Measurements from ENCODE around the gene BRWD1. TPM values are rescaled to one million over a fixed set of nuclear protein-coding genes. Genes with fewer than 3 reads are reported as not detected.
A peak's percentile ranks its signal among the peaks of the same experiment; 100 is the strongest.

Gene BRWD1
- total and polyA plus RNA-seq, 2 of the 13 experiments (the other 11 are each of a cell fraction or from before 2014, with no cell fraction given), result 13.9 to 28.0 TPM

GRCh38 chr21:39313571-39314142 is at the start of gene BRWD1 (continued):
- TF ChIP-seq ZNF136 (CRISPR knock-in tag; IDR thresholded peaks at IDR 0.05; ENCODE audit: low read depth), result no peak
- TF ChIP-seq ZBTB10 (CRISPR knock-in tag; IDR thresholded peaks at IDR 0.05; ENCODE audit: borderline replicate concordance), result peak; percentile 69; the same call in 1 of the 2 replicates
- TF ChIP-seq XBP1 (CRISPR knock-in tag; IDR thresholded peaks at IDR 0.05), result no peak
- no peak; the same call in 1 of the 2 replicates for TF ChIP-seq FOSL2 (CRISPR knock-in tag; IDR thresholded peaks at IDR 0.05)
- 0 out of 2 replicates have a peak, but pooled peaks have one; percentile 62 for TF ChIP-seq NCOA5 (CRISPR knock-in tag; IDR thresholded peaks at IDR 0.05)
- TF ChIP-seq MXD3 (CRISPR knock-in tag; IDR thresholded peaks at IDR 0.05), result peak; percentile 84
- TF ChIP-seq ZNF276 (CRISPR knock-in tag; IDR thresholded peaks at IDR 0.05; ENCODE audit: low read depth), result no peak
- peak; percentile 77; the same call in 1 of the 2 replicates for TF ChIP-seq ZNF615 (CRISPR knock-in tag; IDR thresholded peaks at IDR 0.05; ENCODE audit: borderline replicate concordance)
- peak; percentile 42; the same call in 1 of the 2 replicates for TF ChIP-seq ZNF331 (CRISPR knock-in tag; IDR thresholded peaks at IDR 0.05)
- TF ChIP-seq ZNF432 (CRISPR knock-in tag; IDR thresholded peaks at IDR 0.05; ENCODE audit: borderline replicate concordance), result no peak
- 0 out of 2 replicates have a peak, but pooled peaks have one; percentile 29 for TF ChIP-seq KDM6A (CRISPR knock-in tag; IDR thresholded peaks at IDR 0.05; ENCODE audit: low read depth)
- 0 out of 2 replicates have a peak, but pooled peaks have one; percentile 11 for TF ChIP-seq FOXJ3 (CRISPR knock-in tag; IDR thresholded peaks at IDR 0.05; ENCODE audit: borderline replicate concordance)
- TF ChIP-seq ETV6 (CRISPR knock-in tag; conservative IDR thresholded peaks at IDR 0.05), result peak; percentile 64; the same call in 1 of the 2 replicates
- TF ChIP-seq ZFY (CRISPR knock-in tag; IDR thresholded peaks at IDR 0.05), result peak; percentile 80
- TF ChIP-seq TFDP2 (CRISPR knock-in tag; IDR thresholded peaks at IDR 0.05), result peak; percentile 86
- TF ChIP-seq GTF2F1 (IDR thresholded peaks at IDR 0.05; ENCODE audit: low read length), result no peak
- no peak for TF ChIP-seq ZC3H4 (CRISPR knock-in tag; IDR thresholded peaks at IDR 0.05; ENCODE audit: borderline replicate concordance)
- TF ChIP-seq PRDM15 (CRISPR knock-in tag; IDR thresholded peaks at IDR 0.05), result no peak; the same call in 1 of the 2 replicates
